NCI-H1417 treated with DMSO at 0.1 percent for 48 hours (cell line): Measurements from ENCODE around the gene RTN4RL1.
"Not testable (repeated sequence)": the region's sequence is repeated elsewhere in the genome, so short reads cannot be mapped to it uniquely, and the experiment has no call there.

Experiments used
- DNase-seq: peaks from one replicate; lab custom pipeline; 2025; lab: John Stamatoyannopoulos, UW

The RTN4RL1 gene

GRCh38 chr17:2003525-2003924, 21.6 kb downstream of the RTN4RL1 start:
- no peak for DNase-seq

GRCh38 chr17:2002767-2003329, 22.3 kb downstream of the RTN4RL1 start:
- no peak for DNase-seq

- no peak for DNase-seq
Measured at GRCh38 chr17:1999557-2000251, 25.4 kb downstream of the RTN4RL1 start.

GRCh38 chr17:1997927-1998742, 27.0 kb downstream of the RTN4RL1 start:
- DNase-seq = no peak

GRCh38 chr17:1997289-1997926, 27.7 kb downstream of the RTN4RL1 start:
- no peak for DNase-seq

- DNase-seq = no peak
Measured at GRCh38 chr17:1996800-1997288, 28.3 kb downstream of the RTN4RL1 start.

- DNase-seq = no peak
Measured at GRCh38 chr17:1995907-1996799, 29.0 kb downstream of the RTN4RL1 start.

GRCh38 chr17:1995321-1995892, 29.7 kb downstream of the RTN4RL1 start:
- DNase-seq = no peak

GRCh38 chr17:1994707-1995106, 30.4 kb downstream of the RTN4RL1 start:
- DNase-seq = no peak

GRCh38 chr17:1992541-1992940, 32.6 kb downstream of the RTN4RL1 start:
- DNase-seq = no peak

GRCh38 chr17:1989135-1989534, 36.0 kb downstream of the RTN4RL1 start:
- no peak for DNase-seq

GRCh38 chr17:1986783-1987451, 38.2 kb downstream of the RTN4RL1 start:
- DNase-seq = no peak

- DNase-seq = no peak
Measured at GRCh38 chr17:1985686-1986085, 39.4 kb downstream of the RTN4RL1 start.

GRCh38 chr17:1985093-1985492, 40.0 kb downstream of the RTN4RL1 start:
- DNase-seq = no peak

GRCh38 chr17:1982793-1983366, 42.3 kb downstream of the RTN4RL1 start:
- not testable (repeated sequence) for DNase-seq

GRCh38 chr17:1980665-1981250, 44.4 kb downstream of the RTN4RL1 start:
- DNase-seq = no peak

- DNase-seq = no peak
Measured at GRCh38 chr17:1979182-1979985, 45.8 kb downstream of the RTN4RL1 start.

- no peak for DNase-seq
Measured at GRCh38 chr17:1978396-1978949, 46.7 kb downstream of the RTN4RL1 start.
